Measurements from ENCODE around the gene ERC2.

Gene ERC2

DNA sequence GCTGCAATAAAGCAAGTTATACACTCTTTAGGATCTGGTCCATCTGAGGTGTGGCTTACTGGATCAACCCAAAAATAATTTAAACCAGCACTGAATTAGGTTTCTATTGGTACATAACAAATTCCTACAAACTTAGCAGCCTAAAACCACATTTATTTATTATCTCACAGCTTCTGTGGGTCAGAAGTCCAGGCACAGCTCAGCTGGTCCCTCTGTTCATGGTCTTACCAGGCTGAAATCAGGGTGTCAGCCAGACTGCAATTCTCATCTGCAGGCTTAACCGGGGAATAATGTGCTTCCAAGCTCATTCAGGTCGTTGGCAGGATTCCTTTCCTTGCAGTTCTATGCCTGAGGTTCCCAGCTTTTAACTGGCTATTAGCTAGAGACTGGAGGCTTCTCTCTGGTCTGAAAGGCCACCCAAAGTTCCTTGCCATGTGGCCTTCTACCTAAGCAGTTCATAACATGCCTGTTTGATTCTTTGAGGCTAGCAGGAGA lies 503.7 kb downstream of the ERC2 start:
- no peak for DNase-seq

DNA sequence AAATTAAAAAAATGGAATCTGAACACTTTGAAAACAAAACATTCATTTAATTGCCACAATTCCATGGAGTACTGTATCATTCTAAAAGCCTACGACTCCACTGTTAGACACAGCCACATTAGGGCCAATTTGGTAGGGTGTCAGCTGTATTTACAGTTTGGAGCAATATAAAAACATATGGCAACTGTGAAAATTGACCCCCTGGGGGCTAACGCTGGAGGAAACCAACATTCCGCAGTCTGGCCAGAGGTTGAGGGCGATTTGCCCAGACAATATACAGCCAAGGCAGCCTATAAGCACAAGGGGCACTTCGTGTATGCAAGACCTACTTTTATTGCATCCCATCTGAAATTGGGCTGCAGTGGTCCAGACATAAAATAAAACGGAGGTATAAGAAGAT lies 504.7 kb downstream of the ERC2 start:
- DNase-seq, result peak; percentile 5

DNA sequence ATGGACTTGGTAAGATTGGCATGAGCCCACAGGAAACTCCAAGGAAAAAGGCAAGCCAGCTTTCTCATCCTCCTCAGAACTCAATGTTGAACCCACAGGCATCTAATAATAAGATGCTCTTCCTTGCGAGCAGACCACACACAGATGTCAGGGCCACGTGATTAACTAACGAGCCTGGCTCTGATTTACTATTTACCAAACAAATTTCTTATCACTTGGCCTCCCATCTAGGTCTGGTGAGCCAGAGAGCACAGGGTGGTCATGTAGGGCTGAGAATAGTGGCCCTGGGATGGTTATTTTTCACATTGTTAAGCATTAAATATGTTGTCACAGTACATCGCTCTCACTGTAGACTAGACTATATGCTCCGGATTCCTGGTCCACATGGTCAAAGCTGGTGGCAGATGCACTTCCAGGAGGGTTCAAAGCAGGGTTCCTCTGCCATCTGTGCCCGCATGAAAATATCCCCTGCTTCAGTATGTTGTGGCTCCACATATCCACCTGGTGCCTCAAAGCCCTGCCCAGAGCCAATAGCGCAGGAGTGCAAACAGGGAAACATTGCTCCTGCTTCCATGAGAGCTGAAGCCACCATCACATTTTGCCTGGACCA lies 508.7 kb downstream of the ERC2 start:
- DNase-seq, result no peak

- no peak for DNase-seq
Measured at GRCh38 chr3:55958605-55959004, 509.7 kb downstream of the ERC2 start.

GRCh38 chr3:55955891-55956477 lies 512.3 kb downstream of the ERC2 start:
- DNase-seq, result no peak

- no peak for DNase-seq
Measured at GRCh38 chr3:55951388-55951787, 516.9 kb downstream of the ERC2 start.

DNA sequence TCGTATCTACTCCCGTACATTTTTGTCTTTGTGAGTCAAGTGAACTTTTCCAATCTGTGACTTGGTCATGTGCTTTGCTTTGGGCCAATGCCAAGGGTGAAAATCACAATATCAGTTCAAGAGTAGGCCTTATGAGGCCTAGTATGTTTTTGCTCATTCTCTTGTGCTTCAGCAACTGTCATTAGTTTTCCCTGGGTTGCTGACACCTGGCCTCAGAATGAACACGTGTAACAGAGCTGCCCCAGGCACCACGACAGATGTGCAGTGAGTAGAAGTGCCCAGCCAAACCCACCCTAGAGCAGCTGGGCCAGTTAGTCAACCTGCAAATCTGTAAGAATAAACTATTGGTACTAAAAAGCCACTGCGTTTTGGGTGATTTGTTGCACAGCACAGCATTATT lies 520.9 kb downstream of the ERC2 start:
- no peak for DNase-seq

- no peak for DNase-seq
Measured at GRCh38 chr3:55946574-55947160, 521.6 kb downstream of the ERC2 start.

- DNase-seq, result no peak
Measured at GRCh38 chr3:55942868-55943267, 525.4 kb downstream of the ERC2 start.

- no peak for DNase-seq
Measured at GRCh38 chr3:55939287-55939686, 529.0 kb downstream of the ERC2 start.

DNA sequence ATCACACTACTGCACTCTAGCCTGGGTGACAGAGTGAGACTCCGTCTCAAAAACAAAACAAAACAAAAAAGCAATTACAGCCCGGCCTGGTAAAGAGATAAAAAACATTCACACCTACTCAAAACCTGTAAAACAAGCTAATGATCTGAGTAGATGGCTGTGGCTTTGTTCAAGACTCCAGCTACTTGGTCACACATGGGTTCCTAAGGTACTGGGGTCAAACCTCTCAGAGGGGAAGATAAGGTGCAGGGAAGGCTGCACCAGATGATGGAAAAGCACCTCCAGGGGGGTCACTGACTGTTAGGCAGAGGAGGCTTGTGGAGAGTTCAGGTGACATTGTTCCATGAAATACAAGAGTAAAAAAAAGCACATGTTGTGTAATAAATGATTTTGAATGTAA lies 531.0 kb downstream of the ERC2 start:
- no peak for DNase-seq

DNA sequence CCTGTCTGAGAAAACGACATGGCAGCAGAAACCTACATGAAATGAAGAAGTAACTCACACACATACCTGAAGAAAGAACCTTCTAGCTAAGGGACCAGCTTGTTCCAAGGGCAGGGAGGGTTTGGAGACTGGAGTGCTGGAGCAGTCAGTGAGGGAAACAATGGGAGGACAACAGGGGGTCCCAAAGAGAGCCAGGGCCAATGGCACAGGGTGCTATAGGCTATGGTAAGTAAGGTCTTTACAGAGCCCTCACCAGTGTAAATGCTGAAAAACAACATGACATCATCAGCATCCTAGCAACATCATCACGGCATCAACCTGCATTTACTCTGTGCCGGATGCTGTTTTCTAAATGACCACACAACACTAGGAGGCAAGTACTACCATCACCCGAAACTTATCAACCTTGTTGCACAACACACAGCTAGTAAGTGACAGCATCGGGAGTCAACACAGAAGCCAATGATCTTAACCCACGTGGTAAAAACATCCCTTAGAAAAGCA lies 531.7 kb downstream of the ERC2 start:
- DNase-seq, result no peak

DNA sequence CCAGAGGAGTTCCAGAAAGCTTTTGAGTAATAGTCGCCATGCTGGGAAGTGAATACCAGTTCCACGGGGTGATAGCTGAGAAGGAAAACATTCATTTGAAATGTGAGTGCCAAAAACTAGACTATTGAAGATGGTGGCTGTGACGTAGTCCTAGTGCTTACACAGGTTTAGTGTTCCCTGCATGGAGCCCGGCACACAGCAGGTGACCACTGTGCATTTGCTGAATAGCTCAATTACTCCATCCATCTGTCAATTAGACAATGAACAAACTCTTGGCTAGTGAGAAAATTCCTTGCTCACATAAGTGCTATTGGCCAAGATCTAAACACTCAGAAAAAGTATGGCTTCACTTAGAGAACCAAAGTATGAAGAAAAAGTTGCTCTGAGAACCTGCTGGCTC lies 533.0 kb downstream of the ERC2 start:
- peak; percentile 44 for DNase-seq

DNA sequence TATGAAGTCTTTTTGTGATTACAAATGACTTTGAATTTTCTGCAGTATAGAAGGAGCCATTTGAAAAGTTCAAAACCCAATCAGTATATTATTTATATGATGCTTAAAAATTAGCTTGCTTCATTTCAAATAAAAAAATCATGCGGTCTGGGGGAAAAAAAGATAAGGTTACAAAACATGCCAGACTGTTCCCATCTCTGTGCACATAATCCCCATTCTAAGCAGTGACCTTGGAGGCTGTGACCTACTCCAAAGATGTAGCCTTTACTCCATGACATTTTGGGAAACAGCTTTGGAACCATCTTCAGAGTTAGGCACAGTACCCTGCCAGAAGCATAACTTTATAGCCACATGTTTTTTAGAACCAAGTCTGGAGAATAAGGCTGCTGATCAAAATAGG lies 533.5 kb downstream of the ERC2 start:
- no peak for DNase-seq

GRCh38 chr3:55929154-55929869 lies 539.0 kb downstream of the ERC2 start:
- no peak for DNase-seq

- DNase-seq, result no peak
Measured at GRCh38 chr3:55923626-55924025, 544.6 kb downstream of the ERC2 start.

GRCh38 chr3:55923207-55923606 lies 545.1 kb downstream of the ERC2 start:
- DNase-seq, result no peak

GRCh38 chr3:55912880-55913279 lies 555.4 kb downstream of the ERC2 start:
- DNase-seq, result no peak

GRCh38 chr3:55911266-55911665 lies 557.0 kb downstream of the ERC2 start:
- no peak for DNase-seq

- no peak for DNase-seq
Measured at GRCh38 chr3:55910543-55910942, 557.7 kb downstream of the ERC2 start.

- no peak for DNase-seq
Measured at GRCh38 chr3:55909373-55909772, 558.9 kb downstream of the ERC2 start.

DNA sequence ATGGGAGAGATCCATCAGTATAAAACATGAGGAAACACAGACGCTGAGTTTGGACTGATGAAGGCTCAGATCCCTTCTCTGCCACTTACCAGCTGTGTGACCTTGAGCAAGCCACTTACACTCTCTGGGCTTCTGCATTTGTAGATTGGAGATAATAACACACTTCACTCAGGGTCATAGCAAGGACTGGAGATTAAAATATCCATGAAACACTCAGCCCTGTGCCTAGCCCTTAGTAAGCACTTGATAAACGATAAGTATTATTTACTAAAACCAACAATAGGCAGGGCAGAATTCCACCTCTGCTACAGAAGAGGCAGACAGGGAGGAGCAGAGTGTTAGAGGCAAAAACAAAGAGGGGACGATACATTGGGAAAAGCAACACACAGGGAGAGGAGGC lies 560.7 kb downstream of the ERC2 start:
- no peak for DNase-seq

- no peak for DNase-seq
Measured at GRCh38 chr3:55906896-55907295, 561.4 kb downstream of the ERC2 start.

DNA sequence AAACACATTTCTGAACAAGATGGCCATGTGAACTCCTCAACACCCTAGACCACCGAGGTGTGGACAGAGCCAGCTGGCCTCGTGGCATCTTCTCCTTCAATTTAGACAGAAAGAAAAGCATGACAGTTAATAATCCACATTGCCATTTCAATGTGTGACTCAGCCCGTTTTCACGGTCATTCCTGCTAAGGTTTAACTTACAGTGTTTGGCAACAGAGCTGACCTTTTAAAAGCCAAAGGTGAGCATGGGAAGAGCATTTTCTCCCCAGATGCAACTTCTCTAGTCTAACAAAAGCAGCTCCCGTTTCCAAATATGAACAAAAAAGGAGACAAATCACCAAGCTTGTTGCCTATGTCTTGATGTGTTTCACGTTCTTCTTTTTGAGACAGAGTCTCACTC lies 563.6 kb downstream of the ERC2 start:
- no peak for DNase-seq

All from COR-L47 (cell line).